HG03060 (cell line): ENCODE data around the gene TMEM219.

Experiments
- ATAC-seq: cut with Tn5 transposase; IDR thresholded peaks from one replicate; pipeline ENCODE4 v1.9.1; 2021; ENCODE audit warnings: low read depth, moderate number of reproducible peaks; ENCODE audit not compliant: unreplicated experiment

TMEM219 gene

GRCh38 chr16:29978564-29979270 is 16.8 kb downstream of the TMEM219 start:
- no peak for ATAC-seq

GRCh38 chr16:29982560-29983419 is 20.9 kb downstream of the TMEM219 start:
- no peak for ATAC-seq

- ATAC-seq: no peak
Observed at GRCh38 chr16:29983420-29984136, 21.7 kb downstream of the TMEM219 start.

GRCh38 chr16:29984137-29984763 is 22.4 kb downstream of the TMEM219 start:
- ATAC-seq: no peak

- ATAC-seq: no peak
Observed at GRCh38 chr16:29984764-29985147, 22.9 kb downstream of the TMEM219 start.

GRCh38 chr16:29985271-29985811 is 23.5 kb downstream of the TMEM219 start:
- ATAC-seq: no peak

- ATAC-seq: no peak
Observed at GRCh38 chr16:29986231-29986630, 24.4 kb downstream of the TMEM219 start.

GRCh38 chr16:29986931-29987330 is 25.1 kb downstream of the TMEM219 start:
- no peak for ATAC-seq

- ATAC-seq: no peak
Observed at GRCh38 chr16:29987371-29988085, 25.6 kb downstream of the TMEM219 start.

GRCh38 chr16:29988346-29989075 is 26.6 kb downstream of the TMEM219 start:
- no peak for ATAC-seq

GRCh38 chr16:29989111-29989858 is 27.4 kb downstream of the TMEM219 start:
- no peak for ATAC-seq

- no peak for ATAC-seq
Observed at GRCh38 chr16:29990034-29990433, 28.2 kb downstream of the TMEM219 start.

- ATAC-seq: no peak
Observed at GRCh38 chr16:29990883-29991570, 29.1 kb downstream of the TMEM219 start.

- ATAC-seq: no peak
Observed at GRCh38 chr16:29991571-29991904, 29.7 kb downstream of the TMEM219 start.

- no peak for ATAC-seq
Observed at GRCh38 chr16:29992344-29992967, 30.6 kb downstream of the TMEM219 start.

- no peak for ATAC-seq
Observed at GRCh38 chr16:29993191-29993902, 31.5 kb downstream of the TMEM219 start.
